PFSK-1 (cell line): Measurements from ENCODE around the gene RUNX1.

Experiments
- POLR2AphosphoS5 ChIP-seq: IDR thresholded peaks from 2 replicates; pipeline ENCODE4 v1.6.1; 2012; ENCODE audit warnings: low read depth, mild to moderate bottlenecking, control low read depth, low read length, moderate library complexity
- REST ChIP-seq, 2 experiments: IDR thresholded peaks; 2 replicates each; pipeline versions ENCODE4 v1.6.1 to v1.8.0; 2011 to 2012; ENCODE audit warnings: low read depth in 2 of 2, low read length in 2 of 2, control low read depth in 1 of 2, inconsistent platforms in 1 of 2, mild to moderate bottlenecking in 1 of 2, moderate library complexity in 1 of 2; ENCODE audit not compliant: insufficient read depth in 1 of 2
- SIN3A ChIP-seq: IDR thresholded peaks from 2 replicates; pipeline ENCODE4 v1.6.1; 2012; ENCODE audit warnings: mild to moderate bottlenecking, low read length, moderate library complexity, borderline replicate concordance; ENCODE audit not compliant: insufficient read depth

- TF ChIP-seq REST (IDR thresholded peaks at IDR 0.05; ENCODE audit: insufficient read depth in 1 of 2, low read depth in 2 of 2, low read length in 2 of 2): no peak
- no peak for TF ChIP-seq SIN3A
- no peak for TF ChIP-seq POLR2AphosphoS5
These were observed 68.5 kb downstream of the RUNX1 start for GRCh38 chr21:34980423-34981115.
